ENCODE results near the gene SUPT16H. TPM values are rescaled to one million over a fixed set of nuclear protein-coding genes. Genes with fewer than 3 reads are reported as not detected.

The SUPT16H gene
- polyA plus RNA-seq, 1 donor from 2014 or later, result 83.4 TPM

DNA sequence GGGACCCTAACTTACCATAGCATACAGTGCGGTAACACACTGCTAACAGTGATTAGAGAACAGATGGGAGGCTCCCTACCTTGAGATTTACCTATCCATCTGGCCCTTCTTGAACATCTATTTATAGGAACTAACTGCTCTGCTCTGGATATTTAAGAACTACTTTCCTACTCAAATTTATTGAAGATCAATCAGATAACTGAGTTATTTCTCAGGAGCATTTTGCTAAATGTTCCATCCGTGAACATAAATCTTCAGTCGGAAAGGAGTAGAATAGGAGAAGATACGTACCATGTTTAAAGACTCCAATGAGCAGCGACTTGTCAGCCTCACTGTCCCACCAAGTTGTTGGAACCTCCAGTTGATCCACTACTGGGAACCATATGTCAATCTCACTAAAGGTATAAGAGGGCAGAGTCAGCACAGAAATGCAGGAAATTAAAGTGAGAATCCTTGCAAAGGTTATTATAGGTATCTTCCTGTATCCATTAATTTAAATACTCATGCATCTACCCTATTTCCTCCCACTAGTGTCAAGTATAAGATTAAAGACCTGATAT is 15.6 kb upstream of the SUPT16H start:
- no peaks in the 10 kb centered on the region for H3K9me2 ChIP-seq (ENCODE audit: insufficient read depth, low read length)
- no peak overlapping the region for H2AFZ ChIP-seq (ENCODE audit: low read depth, low read length)
- peaks cover 19% of the 10 kb centered on the region for H3K36me3 ChIP-seq (ENCODE audit: insufficient read depth, low read length)
- no peak overlapping the region for H3K9ac ChIP-seq (ENCODE audit: low read length)
- no peaks in the 10 kb centered on the region for H3K79me2 ChIP-seq (replicated peaks; ENCODE audit: insufficient read depth, low read length)
- no peak overlapping the region for H3K27ac ChIP-seq (ENCODE audit: low read length)
- H3K9me3 ChIP-seq (ENCODE audit: low read length), result no peaks in the 10 kb centered on the region
- H3F3A ChIP-seq (ENCODE audit: insufficient read depth, low read length, poor library complexity, severe bottlenecking), result no peaks in the 10 kb centered on the region
- no peak overlapping the region for H3K4me3 ChIP-seq (ENCODE audit: low read length)
- H3K4me2 ChIP-seq (ENCODE audit: low read length), result no peak overlapping the region
- TF ChIP-seq EZH2 (IDR thresholded peaks at IDR 0.05; ENCODE audit: borderline replicate concordance, insufficient read depth, low read length, poor library complexity, severe bottlenecking), result no peak
- no peak for TF ChIP-seq TAF1 (IDR thresholded peaks at IDR 0.05; ENCODE audit: low read depth)
- TF ChIP-seq, protein P1, sequence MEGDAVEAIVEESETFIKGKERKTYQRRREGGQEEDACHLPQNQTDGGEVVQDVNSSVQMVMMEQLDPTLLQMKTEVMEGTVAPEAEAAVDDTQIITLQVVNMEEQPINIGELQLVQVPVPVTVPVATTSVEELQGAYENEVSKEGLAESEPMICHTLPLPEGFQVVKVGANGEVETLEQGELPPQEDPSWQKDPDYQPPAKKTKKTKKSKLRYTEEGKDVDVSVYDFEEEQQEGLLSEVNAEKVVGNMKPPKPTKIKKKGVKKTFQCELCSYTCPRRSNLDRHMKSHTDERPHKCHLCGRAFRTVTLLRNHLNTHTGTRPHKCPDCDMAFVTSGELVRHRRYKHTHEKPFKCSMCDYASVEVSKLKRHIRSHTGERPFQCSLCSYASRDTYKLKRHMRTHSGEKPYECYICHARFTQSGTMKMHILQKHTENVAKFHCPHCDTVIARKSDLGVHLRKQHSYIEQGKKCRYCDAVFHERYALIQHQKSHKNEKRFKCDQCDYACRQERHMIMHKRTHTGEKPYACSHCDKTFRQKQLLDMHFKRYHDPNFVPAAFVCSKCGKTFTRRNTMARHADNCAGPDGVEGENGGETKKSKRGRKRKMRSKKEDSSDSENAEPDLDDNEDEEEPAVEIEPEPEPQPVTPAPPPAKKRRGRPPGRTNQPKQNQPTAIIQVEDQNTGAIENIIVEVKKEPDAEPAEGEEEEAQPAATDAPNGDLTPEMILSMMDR (IDR thresholded peaks at IDR 0.05; ENCODE audit: poor library complexity, severe bottlenecking), result no peak
- TF ChIP-seq, protein P2, sequence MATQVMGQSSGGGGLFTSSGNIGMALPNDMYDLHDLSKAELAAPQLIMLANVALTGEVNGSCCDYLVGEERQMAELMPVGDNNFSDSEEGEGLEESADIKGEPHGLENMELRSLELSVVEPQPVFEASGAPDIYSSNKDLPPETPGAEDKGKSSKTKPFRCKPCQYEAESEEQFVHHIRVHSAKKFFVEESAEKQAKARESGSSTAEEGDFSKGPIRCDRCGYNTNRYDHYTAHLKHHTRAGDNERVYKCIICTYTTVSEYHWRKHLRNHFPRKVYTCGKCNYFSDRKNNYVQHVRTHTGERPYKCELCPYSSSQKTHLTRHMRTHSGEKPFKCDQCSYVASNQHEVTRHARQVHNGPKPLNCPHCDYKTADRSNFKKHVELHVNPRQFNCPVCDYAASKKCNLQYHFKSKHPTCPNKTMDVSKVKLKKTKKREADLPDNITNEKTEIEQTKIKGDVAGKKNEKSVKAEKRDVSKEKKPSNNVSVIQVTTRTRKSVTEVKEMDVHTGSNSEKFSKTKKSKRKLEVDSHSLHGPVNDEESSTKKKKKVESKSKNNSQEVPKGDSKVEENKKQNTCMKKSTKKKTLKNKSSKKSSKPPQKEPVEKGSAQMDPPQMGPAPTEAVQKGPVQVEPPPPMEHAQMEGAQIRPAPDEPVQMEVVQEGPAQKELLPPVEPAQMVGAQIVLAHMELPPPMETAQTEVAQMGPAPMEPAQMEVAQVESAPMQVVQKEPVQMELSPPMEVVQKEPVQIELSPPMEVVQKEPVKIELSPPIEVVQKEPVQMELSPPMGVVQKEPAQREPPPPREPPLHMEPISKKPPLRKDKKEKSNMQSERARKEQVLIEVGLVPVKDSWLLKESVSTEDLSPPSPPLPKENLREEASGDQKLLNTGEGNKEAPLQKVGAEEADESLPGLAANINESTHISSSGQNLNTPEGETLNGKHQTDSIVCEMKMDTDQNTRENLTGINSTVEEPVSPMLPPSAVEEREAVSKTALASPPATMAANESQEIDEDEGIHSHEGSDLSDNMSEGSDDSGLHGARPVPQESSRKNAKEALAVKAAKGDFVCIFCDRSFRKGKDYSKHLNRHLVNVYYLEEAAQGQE (IDR thresholded peaks at IDR 0.05; ENCODE audit: borderline replicate concordance), result no peak
- no peak for TF ChIP-seq EP300 (conservative IDR thresholded peaks at IDR 0.05; ENCODE audit: poor library complexity, severe bottlenecking)
- no peak for TF ChIP-seq RAD21 (conservative IDR thresholded peaks at IDR 0.05)
- TF ChIP-seq POLR2AphosphoS5 (IDR thresholded peaks at IDR 0.05), result no peak
- TF ChIP-seq MXI1 (conservative IDR thresholded peaks at IDR 0.05; ENCODE audit: poor library complexity, severe bottlenecking), result no peak
- TF ChIP-seq SMC3 (conservative IDR thresholded peaks at IDR 0.05; ENCODE audit: poor library complexity), result no peak
- H3K27me3 ChIP-seq (ENCODE audit: insufficient read depth, low read depth, low read length), result no peaks in the 10 kb centered on the region
- no peaks in the 10 kb centered on the region for H4K20me1 ChIP-seq (ENCODE audit: insufficient read depth)

- no peak overlapping the region for H3K4me2 ChIP-seq (ENCODE audit: low read length)
- no peak overlapping the region for H2AFZ ChIP-seq (ENCODE audit: low read depth, low read length)
- H3K9ac ChIP-seq (ENCODE audit: low read length), result no peak overlapping the region
- no peaks in the 10 kb centered on the region for H3K9me3 ChIP-seq (ENCODE audit: low read length)
- no peaks in the 10 kb centered on the region for H4K20me1 ChIP-seq (ENCODE audit: insufficient read depth)
- no peaks in the 10 kb centered on the region for H3K9me2 ChIP-seq (ENCODE audit: insufficient read depth, low read length)
- H3F3A ChIP-seq (ENCODE audit: insufficient read depth, low read length, poor library complexity, severe bottlenecking), result no peaks in the 10 kb centered on the region
- H3K4me3 ChIP-seq (ENCODE audit: low read length), result no peak overlapping the region
- H3K27me3 ChIP-seq (ENCODE audit: insufficient read depth, low read depth, low read length), result no peaks in the 10 kb centered on the region
- H3K79me2 ChIP-seq (replicated peaks; ENCODE audit: insufficient read depth, low read length), result no peaks in the 10 kb centered on the region
- no peak overlapping the region for H3K27ac ChIP-seq (ENCODE audit: low read length)
- peaks cover 20% of the 10 kb centered on the region for H3K36me3 ChIP-seq (ENCODE audit: insufficient read depth, low read length)
- TF ChIP-seq EZH2 (IDR thresholded peaks at IDR 0.05; ENCODE audit: borderline replicate concordance, insufficient read depth, low read length, poor library complexity, severe bottlenecking) (no peak), TAF1 (IDR thresholded peaks at IDR 0.05; ENCODE audit: low read depth) (no peak), SMC3 (conservative IDR thresholded peaks at IDR 0.05; ENCODE audit: poor library complexity) (no peak), POLR2AphosphoS5 (IDR thresholded peaks at IDR 0.05) (no peak), RAD21 (conservative IDR thresholded peaks at IDR 0.05) (no peak)
- TF ChIP-seq, protein P1 (IDR thresholded peaks at IDR 0.05; ENCODE audit: poor library complexity, severe bottlenecking), result no peak
Measured at GRCh38 chr14:21398901-21399300, 15.1 kb upstream of the SUPT16H start.
